WTC11 (cell line): ENCODE results near the gene HTR7. TPM values are rescaled to one million over a fixed set of nuclear protein-coding genes. Genes with fewer than 3 reads are reported as not detected.

Experiments used
- ATAC-seq: fragments of 200-7000 bp; cut with Tn5 transposase; 2 replicates; pipeline ENCODE4 v1.10.0; 2021; ENCODE audit warnings: mild to moderate bottlenecking, moderate library complexity
- CTCF ChIA-PET: fragments of 300-600 bp; sonication (Branson Sonifier 250); formaldehyde crosslinking; loops from one replicate; lab custom pipeline; 2021; ENCODE audit warnings: antibody characterized with exemption; lab: Charles Lee
- POLR2A ChIA-PET: fragments of 350-600 bp; sonication (Branson Sonifier 250); formaldehyde crosslinking; loops from one replicate; lab custom pipeline; 2021; ENCODE audit warnings: antibody characterized with exemption; lab: Charles Lee
- DNase-seq: peaks from one replicate; pipeline ENCODE4 v3.0.0; 2021; ENCODE audit warnings: low spot score
- H3K27ac Mint-ChIP-seq: 2 replicates; pipeline ENCODE4 v1.8.0; 2021; ENCODE audit warnings: mixed read lengths
- H3K27me3 Mint-ChIP-seq: 2 replicates; pipeline ENCODE4 v1.8.0; 2021; ENCODE audit warnings: low read depth, mild to moderate bottlenecking, moderate library complexity, mixed read lengths
- H3K36me3 Mint-ChIP-seq: 2 replicates; pipeline ENCODE4 v1.8.0; 2021; ENCODE audit warnings: mixed read lengths
- H3K4me1 Mint-ChIP-seq: 2 replicates; pipeline ENCODE4 v1.8.0; 2022; ENCODE audit warnings: mixed read lengths
- H3K4me3 Mint-ChIP-seq: 2 replicates; pipeline ENCODE4 v1.8.0; 2021; ENCODE audit warnings: mild to moderate bottlenecking, moderate library complexity, mixed read lengths
- H3K9me3 Mint-ChIP-seq: 2 replicates; pipeline ENCODE4 v1.8.0; 2021; ENCODE audit warnings: mixed read lengths
- ARID4B ChIP-seq: sonication (generic); formaldehyde crosslinking; IDR thresholded peaks from 2 replicates; pipeline ENCODE4 v1.8.0; 2023; ENCODE audit warnings: missing genetic modification reagents, mild to moderate bottlenecking, borderline replicate concordance
- ATF1 ChIP-seq: sonication (generic); formaldehyde crosslinking; IDR thresholded peaks from 2 replicates; pipeline ENCODE4 v1.8.1; 2023; ENCODE audit warnings: mild to moderate bottlenecking, moderate library complexity, missing genetic modification reagents
- ATF3 ChIP-seq: sonication (generic); formaldehyde crosslinking; conservative IDR thresholded peaks from 2 replicates; pipeline ENCODE4 v1.8.1; 2022; ENCODE audit warnings: mild to moderate bottlenecking, missing genetic modification reagents
- E2F4 ChIP-seq: sonication (generic); formaldehyde crosslinking; IDR thresholded peaks from 2 replicates; pipeline ENCODE4 v1.8.1; 2022; ENCODE audit warnings: low read depth, mild to moderate bottlenecking, moderate library complexity, missing genetic modification reagents, borderline replicate concordance
- EMX1 ChIP-seq: fragments of 250-450 bp; sonication (Bioruptor Pico); IDR thresholded peaks from 2 replicates; pipeline ENCODE4 v1.8.0; 2021; ENCODE audit warnings: mild to moderate bottlenecking
- ERG ChIP-seq: fragments of 250-450 bp; sonication (Bioruptor Pico); IDR thresholded peaks from 2 replicates; pipeline ENCODE4 v1.8.0; 2021; ENCODE audit warnings: mild to moderate bottlenecking
- ESRRA ChIP-seq: sonication (generic); formaldehyde crosslinking; IDR thresholded peaks from 2 replicates; pipeline ENCODE4 v1.8.1; 2022; ENCODE audit warnings: mild to moderate bottlenecking, missing genetic modification reagents, borderline replicate concordance
- FOXP1 ChIP-seq: sonication (generic); formaldehyde crosslinking; IDR thresholded peaks from 2 replicates; pipeline ENCODE4 v1.8.0; 2022; ENCODE audit warnings: missing genetic modification reagents, mild to moderate bottlenecking, moderate library complexity, borderline replicate concordance
- FOXP4 ChIP-seq: sonication (generic); formaldehyde crosslinking; IDR thresholded peaks from 2 replicates; pipeline ENCODE4 v1.8.0; 2022; ENCODE audit warnings: mild to moderate bottlenecking, missing genetic modification reagents
- MAX ChIP-seq: sonication (generic); formaldehyde crosslinking; IDR thresholded peaks from 2 replicates; pipeline ENCODE4 v1.8.0; 2022; ENCODE audit warnings: mild to moderate bottlenecking, missing genetic modification reagents
- SMAD4 ChIP-seq: sonication (generic); formaldehyde crosslinking; IDR thresholded peaks from 2 replicates; pipeline ENCODE4 v1.8.0; 2022; ENCODE audit warnings: mild to moderate bottlenecking, missing genetic modification reagents
- SP1 ChIP-seq: sonication (generic); formaldehyde crosslinking; conservative IDR thresholded peaks from 2 replicates; pipeline ENCODE4 v1.8.1; 2022; ENCODE audit warnings: missing genetic modification reagents
- TEAD4 ChIP-seq: sonication (generic); formaldehyde crosslinking; IDR thresholded peaks from 2 replicates; pipeline ENCODE4 v1.8.0; 2022; ENCODE audit warnings: mild to moderate bottlenecking, missing genetic modification reagents
- ZNF396 ChIP-seq: fragments of 250-450 bp; sonication (Bioruptor Pico); IDR thresholded peaks from 2 replicates; pipeline ENCODE4 v1.8.0; 2021; ENCODE audit warnings: mild to moderate bottlenecking, moderate library complexity, borderline replicate concordance
- ZNF416 ChIP-seq: fragments of 250-450 bp; sonication (Bioruptor Pico); IDR thresholded peaks from 2 replicates; pipeline ENCODE4 v1.9.0; 2021; ENCODE audit warnings: mild to moderate bottlenecking, inconsistent platforms
- total RNA-seq: library from RNA; stranded (reverse); gene quantifications from 3 replicates; pipeline ENCODE4 v1.2.3, GENCODE V29; 2021
- TF ChIP-seq, protein P1 (sequence below): fragments of 250-450 bp; sonication (Bioruptor Pico); IDR thresholded peaks from 2 replicates; pipeline ENCODE4 v1.9.0; 2021; ENCODE audit warnings: moderate library complexity, mild to moderate bottlenecking, inconsistent platforms, borderline replicate concordance
- TF ChIP-seq, protein P2 (sequence below): sonication (generic); formaldehyde crosslinking; IDR thresholded peaks from 2 replicates; pipeline ENCODE4 v1.8.1; 2023; ENCODE audit warnings: mild to moderate bottlenecking, missing genetic modification reagents, borderline replicate concordance
- TF ChIP-seq, protein P3 (sequence below): fragments of 250-450 bp; sonication (Bioruptor Pico); IDR thresholded peaks from 2 replicates; pipeline ENCODE4 v1.9.0; 2021; ENCODE audit warnings: mild to moderate bottlenecking, borderline replicate concordance

Gene HTR7
- total RNA-seq, 1 experiment from 2014 or later = 11.2 TPM

- no peaks in the 10 kb centered on the region for H3K36me3 Mint-ChIP-seq
- ChIA-PET POLR2A (no interaction called here), CTCF (no interaction called here)
- H3K27me3 Mint-ChIP-seq = no peaks in the 10 kb centered on the region; the same call in 1 of the 2 replicates
- no peak overlapping the region for H3K27ac Mint-ChIP-seq
- no peak for DNase-seq
- no peak overlapping the region for H3K4me3 Mint-ChIP-seq
- peaks cover 4% of the 10 kb centered on the region; the same call in 1 of the 2 replicates for H3K4me1 Mint-ChIP-seq
- no peak for ATAC-seq
- H3K9me3 Mint-ChIP-seq = no peaks in the 10 kb centered on the region
- TF ChIP-seq ZNF396 (CRISPR knock-in tag) (no peak), FOXP1 (CRISPR knock-in tag) (no peak), E2F4 (no peak), ZNF416 (CRISPR knock-in tag) (no peak), ESRRA (CRISPR knock-in tag) (no peak), ATF1 (CRISPR knock-in tag) (no peak), SMAD4 (CRISPR knock-in tag) (no peak), ARID4B (CRISPR knock-in tag) (no peak), MAX (CRISPR knock-in tag) (no peak), FOXP4 (CRISPR knock-in tag) (no peak), ERG (CRISPR knock-in tag) (no peak), ATF3 (CRISPR knock-in tag) (no peak), SP1 (CRISPR knock-in tag) (no peak), TEAD4 (CRISPR knock-in tag) (no peak), EMX1 (CRISPR knock-in tag) (no peak)
- TF ChIP-seq, protein P1, sequence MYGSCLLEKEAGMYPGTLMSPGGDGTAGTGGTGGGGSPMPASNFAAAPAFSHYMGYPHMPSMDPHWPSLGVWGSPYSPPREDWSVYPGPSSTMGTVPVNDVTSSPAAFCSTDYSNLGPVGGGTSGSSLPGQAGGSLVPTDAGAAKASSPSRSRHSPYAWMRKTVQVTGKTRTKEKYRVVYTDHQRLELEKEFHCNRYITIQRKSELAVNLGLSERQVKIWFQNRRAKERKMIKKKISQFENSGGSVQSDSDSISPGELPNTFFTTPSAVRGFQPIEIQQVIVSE = no peak
- TF ChIP-seq, protein P2, sequence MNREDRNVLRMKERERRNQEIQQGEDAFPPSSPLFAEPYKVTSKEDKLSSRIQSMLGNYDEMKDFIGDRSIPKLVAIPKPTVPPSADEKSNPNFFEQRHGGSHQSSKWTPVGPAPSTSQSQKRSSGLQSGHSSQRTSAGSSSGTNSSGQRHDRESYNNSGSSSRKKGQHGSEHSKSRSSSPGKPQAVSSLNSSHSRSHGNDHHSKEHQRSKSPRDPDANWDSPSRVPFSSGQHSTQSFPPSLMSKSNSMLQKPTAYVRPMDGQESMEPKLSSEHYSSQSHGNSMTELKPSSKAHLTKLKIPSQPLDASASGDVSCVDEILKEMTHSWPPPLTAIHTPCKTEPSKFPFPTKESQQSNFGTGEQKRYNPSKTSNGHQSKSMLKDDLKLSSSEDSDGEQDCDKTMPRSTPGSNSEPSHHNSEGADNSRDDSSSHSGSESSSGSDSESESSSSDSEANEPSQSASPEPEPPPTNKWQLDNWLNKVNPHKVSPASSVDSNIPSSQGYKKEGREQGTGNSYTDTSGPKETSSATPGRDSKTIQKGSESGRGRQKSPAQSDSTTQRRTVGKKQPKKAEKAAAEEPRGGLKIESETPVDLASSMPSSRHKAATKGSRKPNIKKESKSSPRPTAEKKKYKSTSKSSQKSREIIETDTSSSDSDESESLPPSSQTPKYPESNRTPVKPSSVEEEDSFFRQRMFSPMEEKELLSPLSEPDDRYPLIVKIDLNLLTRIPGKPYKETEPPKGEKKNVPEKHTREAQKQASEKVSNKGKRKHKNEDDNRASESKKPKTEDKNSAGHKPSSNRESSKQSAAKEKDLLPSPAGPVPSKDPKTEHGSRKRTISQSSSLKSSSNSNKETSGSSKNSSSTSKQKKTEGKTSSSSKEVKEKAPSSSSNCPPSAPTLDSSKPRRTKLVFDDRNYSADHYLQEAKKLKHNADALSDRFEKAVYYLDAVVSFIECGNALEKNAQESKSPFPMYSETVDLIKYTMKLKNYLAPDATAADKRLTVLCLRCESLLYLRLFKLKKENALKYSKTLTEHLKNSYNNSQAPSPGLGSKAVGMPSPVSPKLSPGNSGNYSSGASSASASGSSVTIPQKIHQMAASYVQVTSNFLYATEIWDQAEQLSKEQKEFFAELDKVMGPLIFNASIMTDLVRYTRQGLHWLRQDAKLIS = no peak
- TF ChIP-seq, protein P3, sequence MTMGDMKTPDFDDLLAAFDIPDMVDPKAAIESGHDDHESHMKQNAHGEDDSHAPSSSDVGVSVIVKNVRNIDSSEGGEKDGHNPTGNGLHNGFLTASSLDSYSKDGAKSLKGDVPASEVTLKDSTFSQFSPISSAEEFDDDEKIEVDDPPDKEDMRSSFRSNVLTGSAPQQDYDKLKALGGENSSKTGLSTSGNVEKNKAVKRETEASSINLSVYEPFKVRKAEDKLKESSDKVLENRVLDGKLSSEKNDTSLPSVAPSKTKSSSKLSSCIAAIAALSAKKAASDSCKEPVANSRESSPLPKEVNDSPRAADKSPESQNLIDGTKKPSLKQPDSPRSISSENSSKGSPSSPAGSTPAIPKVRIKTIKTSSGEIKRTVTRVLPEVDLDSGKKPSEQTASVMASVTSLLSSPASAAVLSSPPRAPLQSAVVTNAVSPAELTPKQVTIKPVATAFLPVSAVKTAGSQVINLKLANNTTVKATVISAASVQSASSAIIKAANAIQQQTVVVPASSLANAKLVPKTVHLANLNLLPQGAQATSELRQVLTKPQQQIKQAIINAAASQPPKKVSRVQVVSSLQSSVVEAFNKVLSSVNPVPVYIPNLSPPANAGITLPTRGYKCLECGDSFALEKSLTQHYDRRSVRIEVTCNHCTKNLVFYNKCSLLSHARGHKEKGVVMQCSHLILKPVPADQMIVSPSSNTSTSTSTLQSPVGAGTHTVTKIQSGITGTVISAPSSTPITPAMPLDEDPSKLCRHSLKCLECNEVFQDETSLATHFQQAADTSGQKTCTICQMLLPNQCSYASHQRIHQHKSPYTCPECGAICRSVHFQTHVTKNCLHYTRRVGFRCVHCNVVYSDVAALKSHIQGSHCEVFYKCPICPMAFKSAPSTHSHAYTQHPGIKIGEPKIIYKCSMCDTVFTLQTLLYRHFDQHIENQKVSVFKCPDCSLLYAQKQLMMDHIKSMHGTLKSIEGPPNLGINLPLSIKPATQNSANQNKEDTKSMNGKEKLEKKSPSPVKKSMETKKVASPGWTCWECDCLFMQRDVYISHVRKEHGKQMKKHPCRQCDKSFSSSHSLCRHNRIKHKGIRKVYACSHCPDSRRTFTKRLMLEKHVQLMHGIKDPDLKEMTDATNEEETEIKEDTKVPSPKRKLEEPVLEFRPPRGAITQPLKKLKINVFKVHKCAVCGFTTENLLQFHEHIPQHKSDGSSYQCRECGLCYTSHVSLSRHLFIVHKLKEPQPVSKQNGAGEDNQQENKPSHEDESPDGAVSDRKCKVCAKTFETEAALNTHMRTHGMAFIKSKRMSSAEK (CRISPR knock-in tag) = no peak
These were observed 150.2 kb downstream of the HTR7 start for GRCh38 chr10:90707657-90708056.
